Skeletal muscle satellite cell (primary cell): Measurements from ENCODE around the gene IFIH1.

Source experiments
- H3K27me3 ChIP-seq: 2 replicates; pipeline ENCODE4 v1.7.0; 2013; ENCODE audit warnings: low read length; ENCODE audit not compliant: control insufficient read depth, insufficient read depth
- H3K36me3 ChIP-seq: 2 replicates; pipeline ENCODE4 v1.7.0; 2013; ENCODE audit warnings: mild to moderate bottlenecking, control low read depth, low read length; ENCODE audit not compliant: insufficient read depth
- H3K4me1 ChIP-seq: 2 replicates; pipeline ENCODE4 v1.7.0; 2013; ENCODE audit warnings: low read length; ENCODE audit not compliant: control insufficient read depth, insufficient read depth
- H3K4me2 ChIP-seq: 2 replicates; pipeline ENCODE4 v1.7.0; 2013; ENCODE audit warnings: mild to moderate bottlenecking, low read length
- H3K4me3 ChIP-seq: 2 replicates; pipeline ENCODE4 v1.7.0; 2013; ENCODE audit warnings: low read length
- H3K9ac ChIP-seq: 2 replicates; pipeline ENCODE4 v1.7.0; 2013; ENCODE audit warnings: mild to moderate bottlenecking, low read depth, low read length, moderate library complexity
- H3K9me3 ChIP-seq: replicated peaks from 2 replicates; pipeline ENCODE4 v1.7.0; 2013; ENCODE audit warnings: mild to moderate bottlenecking, control low read depth, low read length

IFIH1 gene

GRCh38 chr2:162253435-162253834, 65.0 kb downstream of the IFIH1 start:
- H3K27me3 ChIP-seq: no peaks in the 10 kb centered on the region
- no peak overlapping the region for H3K9ac ChIP-seq
- no peak overlapping the region for H3K4me3 ChIP-seq

GRCh38 chr2:162252153-162252552, 66.3 kb downstream of the IFIH1 start:
- no peaks in the 10 kb centered on the region for H3K36me3 ChIP-seq
- no peaks in the 10 kb centered on the region for H3K9me3 ChIP-seq
- no peak overlapping the region for H3K4me3 ChIP-seq

More at GRCh38 chr2:162253435-162253834, 65.0 kb downstream of the IFIH1 start:
- no peaks in the 10 kb centered on the region for H3K36me3 ChIP-seq
- no peak overlapping the region for H3K4me2 ChIP-seq
- H3K4me1 ChIP-seq: peaks cover 24% of the 10 kb centered on the region
- no peaks in the 10 kb centered on the region for H3K9me3 ChIP-seq

GRCh38 chr2:162245781-162246180, 72.7 kb downstream of the IFIH1 start:
- Histone ChIP-seq H3K4me1 (peaks cover 36% of the 10 kb centered on the region), H3K4me3 (no peak overlapping the region), H3K36me3 (peaks cover 1% of the 10 kb centered on the region), H3K4me2 (peak overlapping the region; percentile 83), H3K9me3 (no peaks in the 10 kb centered on the region), H3K9ac (peak overlapping the region; percentile 65), H3K27me3 (no peaks in the 10 kb centered on the region)

More at GRCh38 chr2:162252153-162252552, 66.3 kb downstream of the IFIH1 start:
- peaks cover 11% of the 10 kb centered on the region for H3K4me1 ChIP-seq
- H3K9ac ChIP-seq: no peak overlapping the region
- no peaks in the 10 kb centered on the region for H3K27me3 ChIP-seq
- H3K4me2 ChIP-seq: no peak overlapping the region

GRCh38 chr2:162245061-162245460, 73.4 kb downstream of the IFIH1 start:
- Histone ChIP-seq H3K9me3 (no peaks in the 10 kb centered on the region), H3K4me2 (peak overlapping the region; percentile 83), H3K36me3 (peaks cover 9% of the 10 kb centered on the region), H3K27me3 (no peaks in the 10 kb centered on the region), H3K9ac (peak overlapping the region; percentile 65), H3K4me3 (no peak overlapping the region), H3K4me1 (peaks cover 43% of the 10 kb centered on the region)

- H3K27me3 ChIP-seq: no peaks in the 10 kb centered on the region
- H3K4me1 ChIP-seq: peaks cover 48% of the 10 kb centered on the region
- peak overlapping the region; percentile 95 for H3K9ac ChIP-seq
- no peaks in the 10 kb centered on the region for H3K9me3 ChIP-seq
- peak overlapping the region; percentile 83 for H3K4me2 ChIP-seq
- peak overlapping the region; percentile 3 for H3K4me3 ChIP-seq
- H3K36me3 ChIP-seq: peaks cover 13% of the 10 kb centered on the region
Measured at GRCh38 chr2:162244541-162245031, 73.9 kb downstream of the IFIH1 start.

- Histone ChIP-seq H3K9me3 (no peaks in the 10 kb centered on the region), H3K4me3 (peak overlapping the region; percentile 73), H3K36me3 (peaks cover 20% of the 10 kb centered on the region), H3K4me2 (peak overlapping the region; percentile 83), H3K9ac (peak overlapping the region; percentile 95), H3K27me3 (no peaks in the 10 kb centered on the region), H3K4me1 (peaks cover 54% of the 10 kb centered on the region)
Measured at GRCh38 chr2:162243715-162244114, 74.8 kb downstream of the IFIH1 start.

GRCh38 chr2:162243294-162243693, 75.2 kb downstream of the IFIH1 start, which contains the start of gene FAP:
Gene FAP (minus strand): TSS chr2:162243445. CDS start chr2:162243327, 118 bp downstream.
- Histone ChIP-seq H3K4me3 (peak within 1 kb of the TSS; percentile 73), H3K27me3 (no peaks in the 10 kb centered on the region), H3K4me1 (peaks cover 54% of the 10 kb centered on the region), H3K4me2 (peak within 1 kb of the TSS; percentile 83), H3K9me3 (no peaks in the 10 kb centered on the region), H3K9ac (peak within 1 kb of the TSS; percentile 95), H3K36me3 (peaks cover 22% of the 10 kb centered on the region)

- peak overlapping the region; percentile 73 for H3K4me3 ChIP-seq
Measured at GRCh38 chr2:162242586-162243280, 75.8 kb downstream of the IFIH1 start.

GRCh38 chr2:162241571-162241970, 76.9 kb downstream of the IFIH1 start:
- H3K36me3 ChIP-seq: peaks cover 32% of the 10 kb centered on the region
- peak overlapping the region; percentile 95 for H3K9ac ChIP-seq
- H3K4me2 ChIP-seq: peak overlapping the region; percentile 83
- H3K9me3 ChIP-seq: no peaks in the 10 kb centered on the region
- H3K27me3 ChIP-seq: no peaks in the 10 kb centered on the region
- H3K4me3 ChIP-seq: peak overlapping the region; percentile 73
- H3K4me1 ChIP-seq: peaks cover 54% of the 10 kb centered on the region

More at GRCh38 chr2:162242586-162243280, 75.8 kb downstream of the IFIH1 start:
- Histone ChIP-seq H3K4me1 (peaks cover 54% of the 10 kb centered on the region), H3K9me3 (no peaks in the 10 kb centered on the region), H3K27me3 (no peaks in the 10 kb centered on the region), H3K4me2 (peak overlapping the region; percentile 83), H3K9ac (peak overlapping the region; percentile 95), H3K36me3 (peaks cover 28% of the 10 kb centered on the region)

- Histone ChIP-seq H3K36me3 (peaks cover 57% of the 10 kb centered on the region), H3K9ac (no peak overlapping the region), H3K4me2 (no peak overlapping the region), H3K27me3 (no peaks in the 10 kb centered on the region), H3K9me3 (no peaks in the 10 kb centered on the region), H3K4me1 (peaks cover 33% of the 10 kb centered on the region), H3K4me3 (no peak overlapping the region)
Measured at GRCh38 chr2:162234620-162235462, 83.6 kb downstream of the IFIH1 start.

GRCh38 chr2:162233197-162233596, 85.3 kb downstream of the IFIH1 start:
- Histone ChIP-seq H3K4me3 (no peak overlapping the region), H3K9me3 (no peaks in the 10 kb centered on the region), H3K9ac (no peak overlapping the region), H3K36me3 (peaks cover 47% of the 10 kb centered on the region), H3K4me1 (peaks cover 24% of the 10 kb centered on the region), H3K27me3 (no peaks in the 10 kb centered on the region), H3K4me2 (peak overlapping the region; percentile 10)
